NB4 (cell line): ENCODE data around the gene EXOC1L.

Experiments
- CTCF ChIP-seq: IDR thresholded peaks from one replicate; pipeline ENCODE4 v1.5.1; 2012; ENCODE audit warnings: low read depth, low read length
- POLR2A ChIP-seq: IDR thresholded peaks from 2 replicates; pipeline ENCODE4 v1.6.1; 2011; ENCODE audit warnings: mild to moderate bottlenecking; ENCODE audit not compliant: insufficient read length; ENCODE audit errors: extremely low read depth

- TF ChIP-seq POLR2A, result no peak
- no peak for TF ChIP-seq CTCF
These were observed 48.9 kb upstream of the EXOC1L start for GRCh38 chr4:55770662-55771061.
